ENCODE measurements around the gene TRPC4AP. TPM values are rescaled to one million over a fixed set of nuclear protein-coding genes. Genes with fewer than 3 reads are reported as not detected.

The TRPC4AP gene
- total RNA-seq, 4 donors from 2014 or later: 63.4 to 101 (median 76.4) TPM

DNA sequence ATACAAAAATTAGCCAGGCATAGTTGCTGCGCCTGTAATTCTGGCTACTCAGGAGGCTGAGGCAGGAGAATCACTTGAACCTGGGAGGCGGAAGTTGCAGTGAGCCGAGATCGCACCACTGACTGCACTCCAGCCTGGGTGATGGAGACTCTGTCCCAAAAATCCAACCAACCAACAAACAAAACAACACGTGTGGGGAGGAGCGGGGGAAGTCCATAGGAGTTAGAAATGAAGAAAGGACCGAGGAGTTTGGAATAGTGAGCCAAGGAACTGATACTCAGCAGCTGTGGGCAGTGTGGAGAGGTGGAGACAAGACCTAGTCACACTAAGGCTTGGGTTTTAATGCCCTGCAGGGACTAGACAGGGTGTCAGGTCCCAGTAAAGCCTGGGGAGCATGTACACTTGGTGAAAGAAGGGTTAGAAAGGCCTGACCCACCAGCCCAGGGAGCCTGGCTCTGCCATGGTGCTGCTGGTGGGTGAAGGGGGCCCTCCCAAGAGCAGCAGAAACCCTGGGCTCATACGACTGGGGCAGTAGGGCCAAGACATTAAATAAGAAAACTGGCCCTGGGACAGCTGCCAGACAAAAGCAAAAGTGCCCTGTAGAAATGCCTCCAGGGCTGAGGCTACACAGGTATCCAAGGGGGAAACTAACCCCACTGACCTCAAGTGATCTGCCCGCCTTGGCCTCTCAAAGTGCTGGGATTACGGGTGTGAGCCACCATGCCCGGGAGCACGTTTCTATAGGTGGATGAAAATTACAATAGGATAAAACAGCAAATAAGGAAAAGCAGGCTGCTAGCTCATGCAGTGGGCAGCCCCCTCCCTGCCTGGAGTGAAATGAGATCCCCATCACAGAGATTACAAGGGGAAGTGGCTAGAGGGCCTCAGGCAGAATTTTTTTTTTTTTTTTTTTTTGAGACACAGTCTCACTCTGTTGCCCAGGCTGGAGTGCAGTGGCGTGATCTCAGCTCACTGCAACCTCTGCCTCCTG, 78.9 kb downstream of the TRPC4AP start:
- Histone ChIP-seq H3K36me3 (peaks cover 11 to 90% (median 19%) of the 10 kb centered on the region in 3 donors), H3K9me3 (no peaks in the 10 kb centered on the region), H3K4me3 (no peak overlapping the region), H3K27me3 (no peaks in the 10 kb centered on the region), H3K27ac (no peak overlapping the region), H3K4me1 (peaks cover 0 to 14% (median 0%) of the 10 kb centered on the region in 4 donors)
- WGBS, 2 donors: 82 to 87% methylated on average over 13 of the region's 13 CpGs
- no peak for DNase-seq (ENCODE audit: low spot score in 2 of 2)
- TF ChIP-seq EP300 (IDR thresholded peaks at IDR 0.05) (no peak), POLR2A (IDR thresholded peaks at IDR 0.05) (no peak)
- TF ChIP-seq, protein P1, sequence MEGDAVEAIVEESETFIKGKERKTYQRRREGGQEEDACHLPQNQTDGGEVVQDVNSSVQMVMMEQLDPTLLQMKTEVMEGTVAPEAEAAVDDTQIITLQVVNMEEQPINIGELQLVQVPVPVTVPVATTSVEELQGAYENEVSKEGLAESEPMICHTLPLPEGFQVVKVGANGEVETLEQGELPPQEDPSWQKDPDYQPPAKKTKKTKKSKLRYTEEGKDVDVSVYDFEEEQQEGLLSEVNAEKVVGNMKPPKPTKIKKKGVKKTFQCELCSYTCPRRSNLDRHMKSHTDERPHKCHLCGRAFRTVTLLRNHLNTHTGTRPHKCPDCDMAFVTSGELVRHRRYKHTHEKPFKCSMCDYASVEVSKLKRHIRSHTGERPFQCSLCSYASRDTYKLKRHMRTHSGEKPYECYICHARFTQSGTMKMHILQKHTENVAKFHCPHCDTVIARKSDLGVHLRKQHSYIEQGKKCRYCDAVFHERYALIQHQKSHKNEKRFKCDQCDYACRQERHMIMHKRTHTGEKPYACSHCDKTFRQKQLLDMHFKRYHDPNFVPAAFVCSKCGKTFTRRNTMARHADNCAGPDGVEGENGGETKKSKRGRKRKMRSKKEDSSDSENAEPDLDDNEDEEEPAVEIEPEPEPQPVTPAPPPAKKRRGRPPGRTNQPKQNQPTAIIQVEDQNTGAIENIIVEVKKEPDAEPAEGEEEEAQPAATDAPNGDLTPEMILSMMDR (IDR thresholded peaks at IDR 0.05): no peak

- peaks cover 0 to 13% (median 0%) of the 10 kb centered on the region in 4 donors for H3K4me1 ChIP-seq
- no peak overlapping the region for H3K4me3 ChIP-seq
- H3K9me3 ChIP-seq: no peaks in the 10 kb centered on the region
- no peak for DNase-seq (ENCODE audit: low spot score in 2 of 2)
- no peaks in the 10 kb centered on the region for H3K27me3 ChIP-seq
- H3K27ac ChIP-seq: no peak overlapping the region
- H3K36me3 ChIP-seq: peaks cover 11 to 92% (median 27%) of the 10 kb centered on the region in 3 donors
- WGBS, 2 donors: 74 to 76% methylated on average over 13 of the region's 13 CpGs
- TF ChIP-seq, protein P1 (IDR thresholded peaks at IDR 0.05): no peak
Observed at GRCh38 chr20:35012227-35013069, 80.2 kb downstream of the TRPC4AP start.

DNA sequence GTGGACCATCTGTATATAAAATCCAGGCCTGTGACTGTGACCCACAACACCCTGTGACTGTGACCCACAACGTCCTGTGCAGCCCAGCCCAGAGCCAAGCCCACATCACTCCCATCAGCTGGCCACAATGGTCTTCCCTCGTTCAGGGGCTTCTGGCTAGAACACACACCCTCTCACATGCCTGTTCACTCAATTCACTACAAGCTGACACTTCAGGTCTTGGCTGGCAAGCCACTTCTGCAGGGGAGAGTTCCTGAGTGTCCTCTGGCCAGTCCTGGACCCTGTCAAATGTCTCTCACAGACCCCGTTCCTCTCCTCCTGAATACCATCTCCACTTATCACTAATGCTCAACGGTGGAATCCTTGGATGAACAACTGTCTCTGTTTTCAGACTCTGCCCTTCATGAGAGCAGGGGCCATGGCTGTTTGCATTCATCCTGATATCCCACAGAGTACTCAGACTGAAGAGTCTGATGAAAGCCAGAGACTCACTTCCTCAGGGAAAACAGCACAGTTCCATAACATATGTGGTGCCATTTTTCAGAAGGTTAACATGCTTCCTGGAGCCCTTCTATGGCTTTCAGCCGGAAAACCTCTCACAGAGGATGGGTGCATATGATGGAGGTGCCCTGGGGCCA, 80.9 kb downstream of the TRPC4AP start:
- Histone ChIP-seq H3K36me3 (peaks cover 11 to 97% (median 32%) of the 10 kb centered on the region in 3 donors), H3K4me1 (peaks cover 0 to 9% (median 0%) of the 10 kb centered on the region in 4 donors), H3K9me3 (no peaks in the 10 kb centered on the region), H3K27ac (no peak overlapping the region), H3K4me3 (no peak overlapping the region), H3K27me3 (no peaks in the 10 kb centered on the region)
- WGBS, 2 donors: 62 to 67% methylated on average over 5 of the region's 5 CpGs
- TF ChIP-seq, protein P1 (IDR thresholded peaks at IDR 0.05): no peak
- TF ChIP-seq POLR2A (IDR thresholded peaks at IDR 0.05) (no peak), EP300 (IDR thresholded peaks at IDR 0.05) (no peak)
- no peak for DNase-seq (ENCODE audit: low spot score in 2 of 2)

- whole genome bisulfite sequencing, 2 donors: 84 to 90% methylated on average over 19 of the region's 19 CpGs
- Histone ChIP-seq H3K4me3 (no peak overlapping the region), H3K9me3 (no peaks in the 10 kb centered on the region), H3K27me3 (no peaks in the 10 kb centered on the region), H3K36me3 (peaks cover 16 to 100% (median 42%) of the 10 kb centered on the region in 3 donors), H3K4me1 (peaks cover 0 to 9% (median 0%) of the 10 kb centered on the region in 4 donors), H3K27ac (no peak overlapping the region)
- DNase-seq (ENCODE audit: low spot score in 2 of 2): no peak
- TF ChIP-seq, protein P1 (IDR thresholded peaks at IDR 0.05): no peak
- TF ChIP-seq POLR2A (IDR thresholded peaks at IDR 0.05): no peak
- TF ChIP-seq EP300 (IDR thresholded peaks at IDR 0.05): no peak
Observed at GRCh38 chr20:35010405-35011192, 82.0 kb downstream of the TRPC4AP start.

Measured in tibial nerve (tissue), 4 donors.